Neuronal stem cell (in vitro differentiated cells): ENCODE measurements around the gene GYPC.

ENCODE experiments used
- DNase-seq: peaks from one replicate; pipeline ENCODE4 v3.0.0-alpha.2; 2013; ENCODE audit warnings: low spot score
- H2AFZ ChIP-seq: one replicate; pipeline ENCODE4 v1.6.1; 2013; ENCODE audit warnings: mild to moderate bottlenecking, low read length, inconsistent platforms
- H2AK5ac ChIP-seq: 2 replicates; pipeline ENCODE4 v1.6.1; 2013; ENCODE audit warnings: low read depth, mild to moderate bottlenecking, inconsistent platforms, low read length, moderate library complexity, mixed read lengths
- H2BK120ac ChIP-seq: 2 replicates; pipeline ENCODE4 v1.6.1; 2013; ENCODE audit warnings: low read depth, mild to moderate bottlenecking, inconsistent platforms, low read length, moderate library complexity, mixed read lengths
- H2BK12ac ChIP-seq: one replicate; pipeline ENCODE4 v1.6.1; 2013; ENCODE audit warnings: low read length, inconsistent platforms
- H2BK15ac ChIP-seq: 2 replicates; pipeline ENCODE4 v1.6.1; 2013; ENCODE audit warnings: mild to moderate bottlenecking, low read length, inconsistent platforms, mixed read lengths
- H2BK5ac ChIP-seq: one replicate; pipeline ENCODE4 v1.6.1; 2013; ENCODE audit warnings: inconsistent platforms, mild to moderate bottlenecking, low read length, moderate library complexity
- H3K14ac ChIP-seq: one replicate; pipeline ENCODE4 v1.6.1; 2013; ENCODE audit warnings: low read length, inconsistent platforms
- H3K18ac ChIP-seq: 2 replicates; pipeline ENCODE4 v1.6.1; 2013; ENCODE audit warnings: low read length, inconsistent platforms
- H3K23ac ChIP-seq: 2 replicates; pipeline ENCODE4 v1.6.1; 2013; ENCODE audit warnings: low read depth, mild to moderate bottlenecking, mixed read lengths, low read length, inconsistent platforms; ENCODE audit not compliant: poor library complexity
- H3K27ac ChIP-seq: replicated peaks from 3 replicates; pipeline ENCODE4 v1.5.1; 2013; ENCODE audit warnings: low read length, inconsistent platforms
- H3K27me3 ChIP-seq, 3 experiments: 2 replicates each; pipeline ENCODE4 v1.6.1; 2013; ENCODE audit warnings: low read length in 3 of 3, mild to moderate bottlenecking in 2 of 3, inconsistent platforms in 1 of 3, low read depth in 1 of 3, mixed read lengths in 1 of 3, moderate library complexity in 1 of 3; ENCODE audit not compliant: control insufficient read depth in 3 of 3, insufficient read depth in 3 of 3
- H3K36me3 ChIP-seq, 2 donors: replicated peaks in 1 of 2; 2 replicates each; pipeline ENCODE4 v1.6.1; 2013; ENCODE audit warnings: low read length in 2 of 2; ENCODE audit not compliant: control insufficient read depth in 2 of 2, insufficient read depth in 2 of 2
- H3K4ac ChIP-seq: 2 replicates; pipeline ENCODE4 v1.6.1; 2013; ENCODE audit warnings: inconsistent platforms, mild to moderate bottlenecking, low read length, moderate library complexity
- H3K4me1 ChIP-seq, 2 donors: 1 replicate in 1 of 2; 2 replicates in 1 of 2; pipeline ENCODE4 v1.6.1; 2013; ENCODE audit warnings: low read length in 2 of 2, low read depth in 1 of 2; ENCODE audit not compliant: control insufficient read depth in 2 of 2, insufficient read depth in 1 of 2
- H3K4me2 ChIP-seq: one replicate; pipeline ENCODE4 v1.6.1; 2013; ENCODE audit warnings: mild to moderate bottlenecking, low read length, inconsistent platforms; ENCODE audit not compliant: insufficient read depth, poor library complexity, severe bottlenecking
- H3K4me3 ChIP-seq, 2 donors: 2 replicates each; pipeline ENCODE4 v1.5.1; 2013; ENCODE audit warnings: low read length in 2 of 2, mild to moderate bottlenecking in 2 of 2, inconsistent platforms in 1 of 2, moderate library complexity in 1 of 2
- H3K79me1 ChIP-seq: one replicate; pipeline ENCODE4 v1.6.1; 2013; ENCODE audit warnings: low read depth, mild to moderate bottlenecking, inconsistent platforms, low read length, moderate library complexity
- H3K9ac ChIP-seq: one replicate; pipeline ENCODE4 v1.6.1; 2013; ENCODE audit warnings: mild to moderate bottlenecking, low read depth, low read length, inconsistent platforms; ENCODE audit not compliant: poor library complexity
- H3K9me3 ChIP-seq, 2 donors: replicated peaks in 1 of 2; 2 replicates each; pipeline versions ENCODE3 to v1.6.1; 2013; ENCODE audit warnings: low read length in 2 of 2, mild to moderate bottlenecking in 2 of 2, inconsistent platforms in 1 of 2, low read depth in 1 of 2, mixed read lengths in 1 of 2, moderate library complexity in 1 of 2; ENCODE audit not compliant: control insufficient read depth in 2 of 2, insufficient read depth in 1 of 2
- H4K8ac ChIP-seq: one replicate; pipeline ENCODE4 v1.6.1; 2013; ENCODE audit warnings: low read depth, mild to moderate bottlenecking, inconsistent platforms, low read length, moderate library complexity
- H4K91ac ChIP-seq: one replicate; pipeline ENCODE4 v1.6.1; 2013; ENCODE audit warnings: low read length, low read depth, mild to moderate bottlenecking, inconsistent platforms; ENCODE audit not compliant: poor library complexity
- WGBS, 2 donors: extraction: QIAGEN DNeasy Blood & Tissue Kit; methylation state at CpG; one replicate each; pipeline ENCODE4 v1.1.7; 2013; ENCODE audit warnings: missing lambda C conversion rate in 2 of 2, mixed read lengths in 1 of 2; ENCODE audit not compliant: insufficient read length in 2 of 2, insufficient replicate concordance in 1 of 2; ENCODE audit errors: extremely low coverage in 2 of 2; 5-methylcytosine and 5-hydroxymethylcytosine counted together

GYPC gene

DNA sequence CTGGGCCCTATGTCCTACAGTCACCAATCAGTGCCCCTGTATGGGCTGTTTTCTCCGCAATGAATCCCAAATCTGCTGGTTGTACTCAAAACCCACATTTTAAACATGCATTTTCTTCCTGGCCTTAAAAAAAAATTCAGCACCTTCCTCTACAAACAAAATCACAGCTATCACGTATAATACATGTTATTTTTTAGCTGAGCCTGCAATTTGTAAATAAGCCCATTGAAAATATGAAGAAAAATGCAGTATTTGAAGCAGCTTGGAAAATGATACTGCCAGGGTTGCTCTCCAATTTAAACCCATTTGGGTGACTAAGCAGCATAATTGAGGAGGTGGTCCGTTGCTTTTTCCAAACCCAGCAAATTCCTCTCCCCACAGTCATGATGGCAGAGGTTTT lies 33.0 kb upstream of the GYPC start:
- no peaks in the 10 kb centered on the region for H3K79me1 ChIP-seq
- H3K36me3 ChIP-seq = no peaks in the 10 kb centered on the region
- H3K27ac ChIP-seq = no peak overlapping the region
- H2BK5ac ChIP-seq = no peak overlapping the region
- no CpG with 5 or more reads among the region's 3 CpGs for WGBS, 2 donors
- no peaks in the 10 kb centered on the region for H3K9me3 ChIP-seq
- no peak overlapping the region for H3K4me2 ChIP-seq
- no peak overlapping the region for H2AK5ac ChIP-seq
- no peak overlapping the region for H3K23ac ChIP-seq
- no peak overlapping the region for H3K14ac ChIP-seq
- H2BK120ac ChIP-seq = no peak overlapping the region
- no peak overlapping the region for H4K8ac ChIP-seq
- no peak overlapping the region for H3K4me3 ChIP-seq
- H2BK12ac ChIP-seq = no peak overlapping the region
- H3K27me3 ChIP-seq = no peaks in the 10 kb centered on the region
- no peak overlapping the region for H3K18ac ChIP-seq
- no peak overlapping the region for H3K9ac ChIP-seq
- no peak overlapping the region for H2BK15ac ChIP-seq
- no peak overlapping the region for H4K91ac ChIP-seq
- no peak overlapping the region for H2AFZ ChIP-seq
- DNase-seq = no peak
- H3K4ac ChIP-seq = no peak overlapping the region
- no peaks in the 10 kb centered on the region for H3K4me1 ChIP-seq

DNA sequence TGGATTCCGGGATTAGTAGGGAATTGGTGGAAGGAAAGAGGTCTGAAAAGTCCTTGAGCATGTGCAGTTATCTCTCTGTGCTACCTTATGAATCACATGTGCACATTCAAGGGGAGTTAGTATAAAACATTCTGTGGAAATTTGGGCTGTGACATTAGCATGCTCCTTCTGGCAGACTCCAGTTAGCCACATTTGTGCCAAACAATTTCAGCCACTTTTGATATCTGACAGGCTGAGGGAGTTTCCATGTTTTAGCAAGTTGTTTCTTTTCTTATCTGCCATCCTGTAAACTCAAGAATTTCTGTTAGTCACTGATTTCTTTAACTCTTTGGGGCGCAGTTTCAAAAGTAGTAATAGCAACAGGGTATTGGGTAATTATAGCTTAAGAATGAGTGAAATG lies 28.3 kb upstream of the GYPC start:
- DNase-seq = no peak
- no peaks in the 10 kb centered on the region for H3K4me1 ChIP-seq
- H2AK5ac ChIP-seq = no peak overlapping the region
- H3K4me2 ChIP-seq = no peak overlapping the region
- no peaks in the 10 kb centered on the region for H3K36me3 ChIP-seq
- H4K91ac ChIP-seq = no peak overlapping the region
- no peak overlapping the region for H3K27ac ChIP-seq
- H3K14ac ChIP-seq = no peak overlapping the region
- H3K4ac ChIP-seq = no peak overlapping the region
- no peak overlapping the region for H3K23ac ChIP-seq
- no peaks in the 10 kb centered on the region for H3K79me1 ChIP-seq
- H2BK120ac ChIP-seq = no peak overlapping the region
- no peak overlapping the region for H3K4me3 ChIP-seq
- H2AFZ ChIP-seq = no peak overlapping the region
- H3K27me3 ChIP-seq = no peaks in the 10 kb centered on the region
- H2BK5ac ChIP-seq = no peak overlapping the region
- no peak overlapping the region for H4K8ac ChIP-seq
- no peak overlapping the region for H2BK12ac ChIP-seq
- H2BK15ac ChIP-seq = no peak overlapping the region
- H3K18ac ChIP-seq = no peak overlapping the region
- H3K9me3 ChIP-seq = no peaks in the 10 kb centered on the region
- no peak overlapping the region for H3K9ac ChIP-seq
- no CpG with 5 or more reads among the region's 2 CpGs for whole genome bisulfite sequencing, 2 donors

DNA sequence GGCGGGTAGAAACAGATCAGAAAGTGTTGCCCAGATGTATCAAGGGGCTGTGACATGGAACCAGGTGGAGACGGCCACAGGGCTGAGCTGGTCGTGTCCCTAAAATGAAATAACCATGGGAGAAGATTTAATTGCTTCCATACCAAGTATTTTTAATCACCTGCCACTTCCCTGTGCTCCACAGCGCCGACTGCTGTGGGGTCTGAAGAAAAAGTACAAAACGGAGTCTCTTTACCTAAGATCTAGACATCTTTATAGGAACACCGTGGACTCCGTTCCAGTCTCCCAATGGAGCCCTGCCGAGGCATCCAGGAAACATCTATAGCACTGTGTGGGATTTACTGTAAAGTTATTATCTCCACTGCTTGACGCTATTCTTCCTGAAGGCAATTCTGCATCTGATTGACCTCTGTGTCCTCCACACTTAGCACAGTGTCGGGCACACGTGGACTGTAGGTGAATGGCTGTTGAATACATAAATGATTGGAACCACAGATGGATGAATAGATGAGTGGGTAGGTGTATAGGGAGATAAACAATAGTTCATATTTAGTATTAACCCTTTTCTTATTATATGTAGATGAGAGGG lies 21.6 kb upstream of the GYPC start:
- no peak overlapping the region for H3K23ac ChIP-seq
- H2BK12ac ChIP-seq = no peak overlapping the region
- H3K27me3 ChIP-seq = peaks cover 0 to 2% (median 0%) of the 10 kb centered on the region in 3 experiments
- no peak overlapping the region for H2AK5ac ChIP-seq
- H3K9me3 ChIP-seq = no peaks in the 10 kb centered on the region
- no peaks in the 10 kb centered on the region for H3K79me1 ChIP-seq
- no peak overlapping the region for H3K14ac ChIP-seq
- no peak overlapping the region for H4K8ac ChIP-seq
- H3K4me3 ChIP-seq = no peak overlapping the region
- H2AFZ ChIP-seq = no peak overlapping the region
- H3K4me2 ChIP-seq = no peak overlapping the region
- H3K4me1 ChIP-seq = no peaks in the 10 kb centered on the region
- no peak overlapping the region for H3K27ac ChIP-seq
- no peak overlapping the region for H4K91ac ChIP-seq
- H3K4ac ChIP-seq = no peak overlapping the region
- no peak for DNase-seq
- H2BK120ac ChIP-seq = no peak overlapping the region
- no peaks in the 10 kb centered on the region for H3K36me3 ChIP-seq
- no peak overlapping the region for H3K18ac ChIP-seq
- H2BK15ac ChIP-seq = no peak overlapping the region
- no peak overlapping the region for H3K9ac ChIP-seq
- no peak overlapping the region for H2BK5ac ChIP-seq
- no CpG with 5 or more reads among the region's 12 CpGs for WGBS, 2 donors

DNA sequence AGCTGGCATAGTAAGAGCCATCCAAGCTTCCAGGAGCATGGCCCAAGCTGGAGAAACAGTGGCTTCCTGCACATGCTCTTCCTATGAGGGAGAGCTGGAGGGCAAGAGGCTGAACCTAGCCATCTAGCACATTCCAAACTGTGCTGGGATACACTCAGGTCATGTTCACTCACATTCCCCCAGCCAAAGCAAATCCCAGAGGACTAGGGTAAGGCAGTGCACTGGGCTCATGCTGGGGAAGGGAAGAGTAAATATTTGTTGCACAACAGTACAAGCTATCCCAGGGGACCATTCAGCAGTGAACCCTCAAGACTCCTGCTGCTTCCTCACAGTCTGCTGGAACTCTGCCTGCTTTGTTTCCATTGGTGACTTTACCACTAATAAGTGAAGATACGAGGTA lies 20.7 kb upstream of the GYPC start:
- H3K23ac ChIP-seq = no peak overlapping the region
- H3K4me1 ChIP-seq = no peaks in the 10 kb centered on the region
- H3K14ac ChIP-seq = no peak overlapping the region
- H3K79me1 ChIP-seq = no peaks in the 10 kb centered on the region
- H4K8ac ChIP-seq = no peak overlapping the region
- H3K27ac ChIP-seq = no peak overlapping the region
- H2BK15ac ChIP-seq = no peak overlapping the region
- H2AFZ ChIP-seq = no peak overlapping the region
- H2BK12ac ChIP-seq = no peak overlapping the region
- WGBS, 2 donors = no CpG with 5 or more reads among the region's 1 CpG
- H2AK5ac ChIP-seq = no peak overlapping the region
- H3K18ac ChIP-seq = no peak overlapping the region
- no peak overlapping the region for H3K4ac ChIP-seq
- H3K4me3 ChIP-seq = no peak overlapping the region
- no peak overlapping the region for H2BK5ac ChIP-seq
- H2BK120ac ChIP-seq = no peak overlapping the region
- no peak overlapping the region for H4K91ac ChIP-seq
- no peak overlapping the region for H3K9ac ChIP-seq
- no peak for DNase-seq
- H3K4me2 ChIP-seq = no peak overlapping the region
- no peaks in the 10 kb centered on the region for H3K9me3 ChIP-seq
- H3K36me3 ChIP-seq = no peaks in the 10 kb centered on the region
- H3K27me3 ChIP-seq = peaks cover 0 to 7% (median 0%) of the 10 kb centered on the region in 3 experiments
